GM12878 (cell line): Measurements from ENCODE around the gene SIK2. TPM values are rescaled to one million over a fixed set of nuclear protein-coding genes. Genes with fewer than 3 reads are reported as not detected.

Experiments
- ATAC-seq: fragments of 200-7000 bp; cut with Tn5 transposase; 3 replicates; pipeline ENCODE4 v1.9.1; 2020; ENCODE audit warnings: mild to moderate bottlenecking, moderate library complexity
- BruUV-seq: library from RNA; stranded (reverse); fragments of 400-500 nt; replicated peaks from 2 replicates; lab custom pipeline; 2021; lab: Mats Ljungman, UMichigan
- CTCF ChIA-PET: fragments of 300-600 bp; sonication (Branson Sonifier 250); formaldehyde crosslinking; extraction: SDS; loops from one replicate; lab custom pipeline; 2021; ENCODE audit warnings: inconsistent platforms; lab: Yijun Ruan, JAX
- POLR2A ChIA-PET: fragments of 350-600 bp; formaldehyde crosslinking; extraction: SDS; loops from one replicate; lab custom pipeline; 2021; ENCODE audit warnings: inconsistent platforms; lab: Charles Lee
- RAD21 ChIA-PET: fragments of 300-600 bp; sonication (Branson Sonifier 250); formaldehyde crosslinking; loops from one replicate; lab custom pipeline; 2023; ENCODE audit warnings: antibody characterized with exemption; ENCODE audit not compliant: unreplicated experiment; lab: Charles Lee
- SMC1A ChIA-PET: fragments of 300-600 bp; sonication (Branson Sonifier 250); formaldehyde crosslinking; loops from one replicate; lab custom pipeline; 2023; ENCODE audit not compliant: unreplicated experiment, uncharacterized antibody; lab: Charles Lee
- DNase-seq: peaks from one replicate; pipeline ENCODE4 v3.0.0-alpha.2; 2011; ENCODE audit warnings: low read depth, low spot score
- FAIRE-seq: peaks from 3 replicates; lab custom pipeline; 2011; peaks lifted over from hg19 to GRCh38; lab: Jason Lieb, UNC
- H2AFZ ChIP-seq: 2 replicates; pipeline ENCODE4 v1.6.0; 2011; ENCODE audit warnings: low read depth, low read length, control low read depth; ENCODE audit not compliant: control insufficient read depth
- H3K27ac ChIP-seq: 2 replicates; pipeline ENCODE4 v1.5.1; 2011; ENCODE audit warnings: control low read depth; ENCODE audit not compliant: control insufficient read depth, insufficient read depth
- H3K27me3 ChIP-seq, 2 experiments: replicated peaks in 1 of 2; 2 replicates each; pipeline versions ENCODE4 v1.6.0 to v1.6.1; 2011; ENCODE audit warnings: low read length in 1 of 2; ENCODE audit not compliant: control insufficient read depth in 2 of 2, insufficient read depth in 2 of 2
- H3K36me3 ChIP-seq, 2 experiments: 2 replicates each; pipeline ENCODE4 v1.5.1; 2011; ENCODE audit warnings: low read length in 1 of 2; ENCODE audit not compliant: control insufficient read depth in 2 of 2, insufficient read depth in 2 of 2
- H3K4me1 ChIP-seq: 2 replicates; pipeline ENCODE4 v1.6.1; 2011; ENCODE audit warnings: mild to moderate bottlenecking, low read length, moderate library complexity, mixed read lengths; ENCODE audit not compliant: control insufficient read depth, insufficient read depth
- H3K4me2 ChIP-seq: 2 replicates; pipeline ENCODE4 v1.6.0; 2011; ENCODE audit warnings: control low read depth; ENCODE audit not compliant: control insufficient read depth, insufficient read depth
- H3K4me3 ChIP-seq: fragments of 200-600 bp; sonication (generic); 2 replicates; pipeline ENCODE4 v1.5.1; 2016
- H3K79me2 ChIP-seq: 2 replicates; pipeline ENCODE4 v1.6.0; 2011; ENCODE audit warnings: low read length; ENCODE audit not compliant: control insufficient read depth, insufficient read depth
- H3K9ac ChIP-seq: 2 replicates; pipeline ENCODE4 v1.8.0; 2011; ENCODE audit warnings: low read length, control low read depth, mixed read lengths; ENCODE audit not compliant: control insufficient read depth, insufficient read depth
- H3K9me3 ChIP-seq: replicated peaks from 3 replicates; pipeline ENCODE4 v1.5.1; 2011; ENCODE audit warnings: mild to moderate bottlenecking, low read length; ENCODE audit not compliant: control insufficient read depth, insufficient read depth
- H4K20me1 ChIP-seq: 2 replicates; pipeline ENCODE4 v1.6.0; 2011; ENCODE audit not compliant: control insufficient read depth, insufficient read depth
- CHD2 ChIP-seq: IDR thresholded peaks from 2 replicates; pipeline ENCODE4 v1.6.1; 2011; ENCODE audit warnings: low read depth, low read length, improper control_type of control experiment, borderline replicate concordance
- E4F1 ChIP-seq: fragments of 450-650 bp; IDR thresholded peaks from 2 replicates; pipeline ENCODE4 v1.6.1; 2018; ENCODE audit warnings: borderline replicate concordance, mild to moderate bottlenecking; ENCODE audit not compliant: partially characterized antibody
- EED ChIP-seq: sonication (generic); IDR thresholded peaks from 2 replicates; pipeline ENCODE4 v1.6.1; 2016; ENCODE audit warnings: antibody characterized with exemption, low read depth
- EGR1 ChIP-seq, 2 experiments: IDR thresholded peaks; 1 replicate in 1 of 2; 2 replicates in 1 of 2; pipeline ENCODE4 v1.6.1; 2011 to 2012; ENCODE audit warnings: low read depth in 2 of 2, low read length in 2 of 2, borderline replicate concordance in 1 of 2, mild to moderate bottlenecking in 1 of 2, moderate library complexity in 1 of 2
- MEF2A ChIP-seq: IDR thresholded peaks from 2 replicates; pipeline ENCODE4 v1.6.1; 2011; ENCODE audit warnings: low read depth, mild to moderate bottlenecking, low read length, moderate library complexity; ENCODE audit not compliant: insufficient read depth
- PBX3 ChIP-seq: IDR thresholded peaks from 2 replicates; pipeline ENCODE4 v1.6.1; 2011; ENCODE audit warnings: mild to moderate bottlenecking, low read depth, low read length, moderate library complexity; ENCODE audit not compliant: insufficient replicate concordance
- PKNOX1 ChIP-seq: fragments of 450-650 bp; IDR thresholded peaks from 2 replicates; pipeline ENCODE4 v1.6.1; 2016; ENCODE audit warnings: mild to moderate bottlenecking
- SIX5 ChIP-seq: IDR thresholded peaks from 2 replicates; pipeline ENCODE4 v1.6.1; 2011; ENCODE audit warnings: mild to moderate bottlenecking, low read depth, low read length, moderate library complexity; ENCODE audit not compliant: severe bottlenecking
- ZNF24 ChIP-seq: fragments of 450-650 bp; IDR thresholded peaks from 2 replicates; pipeline ENCODE4 v1.6.1; 2017; ENCODE audit warnings: antibody characterized with exemption, mild to moderate bottlenecking
- ZNF384 ChIP-seq: IDR thresholded peaks from 2 replicates; pipeline ENCODE4 v1.6.1; 2012; ENCODE audit warnings: low read depth, mild to moderate bottlenecking, low read length, improper control_type of control experiment, borderline replicate concordance
- ZNF687 ChIP-seq: fragments of 450-650 bp; IDR thresholded peaks from 2 replicates; pipeline ENCODE4 v1.6.1; 2017; ENCODE audit warnings: mild to moderate bottlenecking, moderate library complexity
- WGBS: methylation state at CpG from one replicate; pipeline ENCODE4 v1.1.6; 2016; ENCODE audit warnings: low lambda C conversion rate; ENCODE audit not compliant: insufficient replicate concordance, insufficient coverage; ENCODE audit errors: missing lambda C conversion rate; 5-methylcytosine and 5-hydroxymethylcytosine counted together
- in situ Hi-C: fragments of 300-500 bp; cut with MboI; formaldehyde crosslinking; loops from 9 replicates; pipeline ENCODE4 v1.14.3; 2018; ENCODE audit warnings: mixed read lengths
- intact Hi-C: fragments of 100-400 bp; cut with micrococcal nuclease; formaldehyde crosslinking; loops from one replicate; pipeline ENCODE4 v1.14.2; 2022; ENCODE audit not compliant: unreplicated experiment
- polyA plus RNA-seq, 11 experiments: library from polyadenylated mRNA; depleted of rRNA in 4 of 11; unstranded in 6 of 11; stranded (reverse) in 5 of 11; fragments of >200 nt; fragmentation: Nextera tagmentation in 4 of 11; fragmentation: Illumina TruSeq in 1 of 11; extraction: Ambion mirVana in 4 of 11; extraction: Trizol in 1 of 11; gene quantifications; 1 replicate in 1 of 11; 2 replicates in 10 of 11; pipeline versions ENCODE4 v1.2.1 to v1.2.3, GENCODE V29; 2011 to 2016; ENCODE audit warnings: inconsistent platforms in 2 of 11, missing spikeins in 2 of 11, low read depth in 1 of 11
- total RNA-seq, 4 experiments: library from RNA; depleted of rRNA in 3 of 4; stranded (reverse); fragments of >200 nt in 3 of 4; fragmentation: Illumina TruSeq in 1 of 4; extraction: Trizol in 1 of 4; gene quantifications; 2 replicates each; pipeline versions ENCODE4 v1.2.1 to v1.2.3, GENCODE V29; 2013 to 2021

Gene SIK2
- total and polyA plus RNA-seq, 10 of the 15 experiments (the other 5 are each of a cell fraction or from before 2014, with no cell fraction given): 0.97 to 14.2 (median 4.5) TPM

GRCh38 chr11:111720801-111721494, 118.7 kb downstream of the SIK2 start:
- Histone ChIP-seq H3K4me3 (no peak overlapping the region), H3K27ac (no peak overlapping the region), H2AFZ (no peak overlapping the region), H3K9me3 (no peaks in the 10 kb centered on the region), H3K79me2 (no peaks in the 10 kb centered on the region), H3K36me3 (peaks cover 16 to 21% of the 10 kb centered on the region in 2 experiments), H4K20me1 (no peaks in the 10 kb centered on the region), H3K27me3 (no peaks in the 10 kb centered on the region), H3K9ac (no peak overlapping the region), H3K4me2 (no peak overlapping the region), H3K4me1 (no peaks in the 10 kb centered on the region)
- 98% methylated on average over 7 of the region's 7 CpGs for WGBS
- BruUV-seq: no TSS peak
- intact Hi-C loops (no loop called here), in situ Hi-C loops (no loop called here)
- no peak for FAIRE-seq
- DNase-seq: no peak
- POLR2A ChIA-PET: no interaction called here
- RAD21 ChIA-PET: no interaction called here
- no peak for ATAC-seq
- CTCF ChIA-PET: interaction anchor here (0.5 kb wide), 1 partner anchor 493 kb away, joined by 3 read pairs; no protein-coding TSS in a partner anchor
- SMC1A ChIA-PET: interaction anchor here (0.9 to 1.7 kb wide), 5 partner anchors 11 to 116 kb away, joined by 3 to 5 read pairs (median 3); no protein-coding TSS in a partner anchor
- TF ChIP-seq ZNF24: no peak
- no peak for TF ChIP-seq SIX5
- TF ChIP-seq EGR1 (IDR thresholded peaks at IDR 0.05; ENCODE audit: borderline replicate concordance in 1 of 2, low read depth in 2 of 2, low read length in 2 of 2): no peak
- TF ChIP-seq PKNOX1: no peak
- no peak for TF ChIP-seq E4F1
- no peak for TF ChIP-seq ZNF687
- no peak for TF ChIP-seq PBX3
- TF ChIP-seq CHD2: no peak
- TF ChIP-seq MEF2A: no peak
- no peak for TF ChIP-seq ZNF384
- TF ChIP-seq EED: no peak
